ENCODE results near the gene CFHR5.
"Not testable (repeated sequence)": the region's sequence is repeated elsewhere in the genome, so short reads cannot be mapped to it uniquely, and the experiment has no call there.

- TF ChIP-seq GATA2, GATA3 (IDR thresholded peaks at IDR 0.05; ENCODE audit: low read depth, low read length): not testable (repeated sequence)
Observed at GRCh38 chr1:196943568-196943967, 33.8 kb upstream of the CFHR5 start, which contains the start of gene CFHR2.

Data from SH-SY5Y (cell line).